ENCODE data around the gene ZNF207.

The ZNF207 gene

GRCh38 chr17:32382526-32383223 lies 32.7 kb downstream of the ZNF207 start:
- no peak for TF ChIP-seq CTCF (IDR thresholded peaks at IDR 0.05; ENCODE audit: low read depth, low read length)
- no peak for TF ChIP-seq EZH2phosphoT487 (IDR thresholded peaks at IDR 0.05; ENCODE audit: low read depth)
- peaks cover 56% of the 10 kb centered on the region for H3K36me3 ChIP-seq (replicated peaks; ENCODE audit: low read depth, low read length)
- H3K4me2 ChIP-seq (ENCODE audit: low read length), result no peak overlapping the region
- H2AFZ ChIP-seq (ENCODE audit: low read depth, low read length), result no peak overlapping the region
- H3K79me2 ChIP-seq (ENCODE audit: low read length), result no peaks in the 10 kb centered on the region
- H3K9ac ChIP-seq (ENCODE audit: low read length), result no peak overlapping the region
- H4K20me1 ChIP-seq (ENCODE audit: insufficient read depth, low read length), result 0 out of 2 replicates have a peak, but pooled peaks cover 8% of the 10 kb centered on the region
- no peak overlapping the region for H3K27ac ChIP-seq (ENCODE audit: low read length)
- H3K4me3 ChIP-seq (ENCODE audit: low read length), result no peak overlapping the region
- H3K4me1 ChIP-seq (ENCODE audit: low read length), result no peaks in the 10 kb centered on the region
- no peaks in the 10 kb centered on the region for H3K27me3 ChIP-seq (ENCODE audit: low read depth, low read length)
- H3K9me3 ChIP-seq (ENCODE audit: insufficient read depth, low read length), result no peaks in the 10 kb centered on the region

GRCh38 chr17:32383926-32384434 lies 34.0 kb downstream of the ZNF207 start:
- no peaks in the 10 kb centered on the region for H3K27me3 ChIP-seq (ENCODE audit: low read depth, low read length)
- H3K4me2 ChIP-seq (ENCODE audit: low read length), result no peak overlapping the region
- H3K36me3 ChIP-seq (replicated peaks; ENCODE audit: low read depth, low read length), result peaks cover 43% of the 10 kb centered on the region
- TF ChIP-seq EZH2phosphoT487 (IDR thresholded peaks at IDR 0.05; ENCODE audit: low read depth), result no peak
- TF ChIP-seq CTCF (IDR thresholded peaks at IDR 0.05; ENCODE audit: low read depth, low read length), result no peak
- no peaks in the 10 kb centered on the region for H3K79me2 ChIP-seq (ENCODE audit: low read length)
- 0 out of 2 replicates have a peak, but pooled peaks cover 4% of the 10 kb centered on the region for H4K20me1 ChIP-seq (ENCODE audit: insufficient read depth, low read length)
- no peak overlapping the region for H3K9ac ChIP-seq (ENCODE audit: low read length)
- no peak overlapping the region for H3K27ac ChIP-seq (ENCODE audit: low read length)
- no peak overlapping the region for H2AFZ ChIP-seq (ENCODE audit: low read depth, low read length)
- no peaks in the 10 kb centered on the region for H3K4me1 ChIP-seq (ENCODE audit: low read length)
- H3K4me3 ChIP-seq (ENCODE audit: low read length), result no peak overlapping the region
- H3K9me3 ChIP-seq (ENCODE audit: insufficient read depth, low read length), result no peaks in the 10 kb centered on the region

GRCh38 chr17:32385121-32385520 lies 35.2 kb downstream of the ZNF207 start:
- no peak overlapping the region for H2AFZ ChIP-seq (ENCODE audit: low read depth, low read length)
- H3K27ac ChIP-seq (ENCODE audit: low read length), result no peak overlapping the region
- H3K27me3 ChIP-seq (ENCODE audit: low read depth, low read length), result no peaks in the 10 kb centered on the region
- H3K4me3 ChIP-seq (ENCODE audit: low read length), result no peak overlapping the region
- H3K4me1 ChIP-seq (ENCODE audit: low read length), result no peaks in the 10 kb centered on the region
- 0 out of 2 replicates have a peak, but pooled peaks cover 4% of the 10 kb centered on the region for H4K20me1 ChIP-seq (ENCODE audit: insufficient read depth, low read length)
- no peak for TF ChIP-seq CTCF (IDR thresholded peaks at IDR 0.05; ENCODE audit: low read depth, low read length)
- TF ChIP-seq EZH2phosphoT487 (IDR thresholded peaks at IDR 0.05; ENCODE audit: low read depth), result no peak
- no peaks in the 10 kb centered on the region for H3K79me2 ChIP-seq (ENCODE audit: low read length)
- H3K9me3 ChIP-seq (ENCODE audit: insufficient read depth, low read length), result no peaks in the 10 kb centered on the region
- no peak overlapping the region for H3K9ac ChIP-seq (ENCODE audit: low read length)
- no peak overlapping the region for H3K4me2 ChIP-seq (ENCODE audit: low read length)
- peaks cover 35% of the 10 kb centered on the region for H3K36me3 ChIP-seq (replicated peaks; ENCODE audit: low read depth, low read length)

GRCh38 chr17:32385971-32386370 lies 36.0 kb downstream of the ZNF207 start:
- TF ChIP-seq CTCF (IDR thresholded peaks at IDR 0.05; ENCODE audit: low read depth, low read length) (no peak), EZH2phosphoT487 (IDR thresholded peaks at IDR 0.05; ENCODE audit: low read depth) (no peak)
- peaks cover 29% of the 10 kb centered on the region for H3K36me3 ChIP-seq (replicated peaks; ENCODE audit: low read depth, low read length)

More at GRCh38 chr17:32385971-32386370, 36.0 kb downstream of the ZNF207 start:
- Histone ChIP-seq H3K4me1 (ENCODE audit: low read length) (no peaks in the 10 kb centered on the region), H3K27ac (ENCODE audit: low read length) (no peak overlapping the region), H3K9me3 (ENCODE audit: insufficient read depth, low read length) (no peaks in the 10 kb centered on the region), H3K4me3 (ENCODE audit: low read length) (no peak overlapping the region), H4K20me1 (ENCODE audit: insufficient read depth, low read length) (0 out of 2 replicates have a peak, but pooled peaks cover 4% of the 10 kb centered on the region), H2AFZ (ENCODE audit: low read depth, low read length) (no peak overlapping the region), H3K4me2 (ENCODE audit: low read length) (no peak overlapping the region), H3K27me3 (ENCODE audit: low read depth, low read length) (no peaks in the 10 kb centered on the region), H3K79me2 (ENCODE audit: low read length) (no peaks in the 10 kb centered on the region), H3K9ac (ENCODE audit: low read length) (no peak overlapping the region)
